TTC549 (cell line): ENCODE data around the gene WNT3.
"Not testable (repeated sequence)": the region's sequence is repeated elsewhere in the genome, so short reads cannot be mapped to it uniquely, and the experiment has no call there.

Experiments
- FAIRE-seq: peaks from 2 replicates; lab custom pipeline; 2012; peaks lifted over from hg19 to GRCh38; lab: Jason Lieb, UNC

WNT3 gene

GRCh38 chr17:46783031-46783593 is 35.4 kb downstream of the WNT3 start:
- FAIRE-seq: no peak

GRCh38 chr17:46782250-46782953 is 36.1 kb downstream of the WNT3 start:
- no peak for FAIRE-seq

- FAIRE-seq: no peak
These were observed 38.5 kb downstream of the WNT3 start for GRCh38 chr17:46780003-46780373.

GRCh38 chr17:46777943-46778915 is 40.3 kb downstream of the WNT3 start:
- FAIRE-seq: no peak

- no peak for FAIRE-seq
These were observed 42.0 kb downstream of the WNT3 start for GRCh38 chr17:46776298-46777005.

GRCh38 chr17:46774108-46774737 is 44.3 kb downstream of the WNT3 start:
- FAIRE-seq: no peak

GRCh38 chr17:46773676-46774075 is 44.8 kb downstream of the WNT3 start:
- no peak for FAIRE-seq

GRCh38 chr17:46773221-46773605 is 45.3 kb downstream of the WNT3 start:
- FAIRE-seq: no peak

- no peak for FAIRE-seq
These were observed 45.8 kb downstream of the WNT3 start for GRCh38 chr17:46772475-46773220.

GRCh38 chr17:46771561-46772474 is 46.7 kb downstream of the WNT3 start:
- no peak for FAIRE-seq

- no peak for FAIRE-seq
These were observed 47.5 kb downstream of the WNT3 start for GRCh38 chr17:46770818-46771560.

GRCh38 chr17:46770439-46770817 is 48.1 kb downstream of the WNT3 start:
- no peak for FAIRE-seq

GRCh38 chr17:46769531-46770438 is 48.7 kb downstream of the WNT3 start:
- FAIRE-seq: no peak

GRCh38 chr17:46768896-46769295 is 49.6 kb downstream of the WNT3 start:
- not testable (repeated sequence) for FAIRE-seq

GRCh38 chr17:46768540-46768870 is 50.0 kb downstream of the WNT3 start:
- no peak for FAIRE-seq

GRCh38 chr17:46766493-46767491 is 51.7 kb downstream of the WNT3 start:
- no peak for FAIRE-seq

- no peak for FAIRE-seq
These were observed 53.0 kb downstream of the WNT3 start for GRCh38 chr17:46765453-46765852.
